Liver (tissue), 9 donors: Measurements from ENCODE around the gene FCN1. TPM values are rescaled to one million over a fixed set of nuclear protein-coding genes. Genes with fewer than 3 reads are reported as not detected.

Experiments used
- DNase-seq: peaks from one replicate; pipeline ENCODE4 v3.0.0-alpha.2; 2017; ENCODE audit warnings: low spot score
- H3K27ac ChIP-seq, 2 donors: one replicate each; pipeline ENCODE4 v1.7.0; 2013; ENCODE audit warnings: inconsistent platforms in 2 of 2, low read length in 2 of 2, control low read depth in 1 of 2, low read depth in 1 of 2, mild to moderate bottlenecking in 1 of 2
- H3K27me3 ChIP-seq, 4 donors: one replicate each; pipeline versions ENCODE4 v1.6.1 to v1.7.0; 2013; ENCODE audit warnings: low read length in 3 of 4, inconsistent platforms in 1 of 4, mild to moderate bottlenecking in 1 of 4, moderate library complexity in 1 of 4; ENCODE audit not compliant: control insufficient read depth in 4 of 4, insufficient read depth in 4 of 4
- H3K36me3 ChIP-seq, 4 donors: one replicate each; pipeline versions ENCODE4 v1.6.1 to v1.7.0; 2013; ENCODE audit warnings: low read length in 3 of 4, mild to moderate bottlenecking in 3 of 4, low read depth in 1 of 4, moderate library complexity in 1 of 4; ENCODE audit not compliant: control insufficient read depth in 4 of 4, insufficient read depth in 3 of 4
- H3K4me1 ChIP-seq, 4 donors: one replicate each; pipeline versions ENCODE4 v1.6.1 to v1.7.0; 2013; ENCODE audit warnings: low read length in 3 of 4, mild to moderate bottlenecking in 3 of 4, moderate library complexity in 1 of 4; ENCODE audit not compliant: control insufficient read depth in 4 of 4, insufficient read depth in 4 of 4
- H3K4me3 ChIP-seq, 3 donors: one replicate each; pipeline versions ENCODE4 v1.6.1 to v1.7.0; 2013; ENCODE audit warnings: low read length in 3 of 3, control low read depth in 1 of 3, low read depth in 1 of 3, mild to moderate bottlenecking in 1 of 3
- H3K9ac ChIP-seq, 2 donors: one replicate each; pipeline ENCODE4 v1.7.0; 2013; ENCODE audit warnings: low read length in 2 of 2, mild to moderate bottlenecking in 2 of 2, moderate library complexity in 2 of 2, control low read depth in 1 of 2, low read depth in 1 of 2
- H3K9me3 ChIP-seq, 4 donors: one replicate each; pipeline versions ENCODE4 v1.6.1 to v1.7.0; 2013; ENCODE audit warnings: low read length in 3 of 4; ENCODE audit not compliant: control insufficient read depth in 4 of 4
- ATF3 ChIP-seq: IDR thresholded peaks from 2 replicates; pipeline ENCODE4 v1.6.1; 2016; ENCODE audit warnings: antibody characterized with exemption
- CTCF ChIP-seq: fragments of 150-350 bp; IDR thresholded peaks from 2 replicates; pipeline ENCODE4 v1.5.1; 2017; ENCODE audit warnings: improper control_type of control experiment, low read depth, low read length; ENCODE audit not compliant: missing input control
- EGR1 ChIP-seq, 2 donors: IDR thresholded peaks; 2 replicates each; pipeline ENCODE4 v1.6.1; 2016 to 2018; ENCODE audit warnings: antibody characterized with exemption in 2 of 2, low read depth in 2 of 2
- FOXA1 ChIP-seq: IDR thresholded peaks from 2 replicates; pipeline ENCODE4 v1.6.1; 2016; ENCODE audit warnings: antibody characterized with exemption
- FOXA2 ChIP-seq: IDR thresholded peaks from 2 replicates; pipeline ENCODE4 v1.6.1; 2016; ENCODE audit warnings: antibody characterized with exemption
- HNF4A ChIP-seq, 2 donors: conservative IDR thresholded peaks; 2 replicates each; pipeline ENCODE4 v1.6.1; 2016; ENCODE audit warnings: antibody characterized with exemption in 2 of 2, mild to moderate bottlenecking in 2 of 2
- HNF4G ChIP-seq: IDR thresholded peaks from 2 replicates; pipeline ENCODE4 v1.6.1; 2016; ENCODE audit warnings: antibody characterized with exemption
- JUND ChIP-seq, 2 donors: IDR thresholded peaks; 2 replicates each; pipeline ENCODE4 v1.6.1; 2016; ENCODE audit warnings: antibody characterized with exemption in 2 of 2
- MAX ChIP-seq: IDR thresholded peaks from 2 replicates; pipeline ENCODE4 v1.6.1; 2016; ENCODE audit warnings: antibody characterized with exemption
- NR2F2 ChIP-seq: IDR thresholded peaks from 2 replicates; pipeline ENCODE4 v1.6.1; 2016; ENCODE audit warnings: antibody characterized with exemption
- RAD21 ChIP-seq, 2 donors: IDR thresholded peaks; 2 replicates each; pipeline ENCODE4 v1.6.1; 2016; ENCODE audit warnings: antibody characterized with exemption in 2 of 2, mild to moderate bottlenecking in 2 of 2
- REST ChIP-seq: IDR thresholded peaks from 2 replicates; pipeline ENCODE4 v1.6.1; 2016; ENCODE audit warnings: antibody characterized with exemption, mild to moderate bottlenecking
- RXRA ChIP-seq, 2 donors: IDR thresholded peaks; 2 replicates each; pipeline ENCODE4 v1.6.1; 2017 to 2018; ENCODE audit warnings: antibody characterized with exemption in 2 of 2, mild to moderate bottlenecking in 1 of 2
- SP1 ChIP-seq: IDR thresholded peaks from 2 replicates; pipeline ENCODE4 v1.6.1; 2018; ENCODE audit warnings: antibody characterized with exemption, mild to moderate bottlenecking
- YY1 ChIP-seq: IDR thresholded peaks from 2 replicates; pipeline ENCODE4 v1.6.1; 2016; ENCODE audit warnings: antibody characterized with exemption, mild to moderate bottlenecking
- ZBTB33 ChIP-seq: IDR thresholded peaks from 2 replicates; pipeline ENCODE4 v1.6.1; 2016; ENCODE audit warnings: antibody characterized with exemption
- WGBS: extraction: QIAGEN DNeasy Blood & Tissue Kit; methylation state at CpG from one replicate; pipeline ENCODE4 v1.1.7; 2013; 5-methylcytosine and 5-hydroxymethylcytosine counted together
- polyA plus RNA-seq, 2 donors: library from polyadenylated mRNA; stranded (reverse) in 1 of 2; unstranded in 1 of 2; fragments of 200-250 nt in 1 of 2; fragments of >200 nt in 1 of 2; fragmentation: Nextera tagmentation in 1 of 2; extraction: Ambion mirVana in 1 of 2; gene quantifications; one replicate each; pipeline versions ENCODE4 v1.2.1 to v1.2.3, GENCODE V29; 2013 to 2015
- total RNA-seq, 2 donors: library from RNA; depleted of rRNA; stranded (reverse); fragments of >200 nt; gene quantifications; one replicate each; pipeline ENCODE4 v1.2.3, GENCODE V29; 2014
- donor health status: healthy.
- donor health status: healthy.
- donor health status: healthy.
- donor health status: healthy.
- donor health status: healthy.

FCN1 gene
- total and polyA plus RNA-seq, 4 donors, result 0.97 to 15.0 (median 5.4) TPM

- TF ChIP-seq CTCF (no peak), HNF4A (conservative IDR thresholded peaks at IDR 0.05) (no peak), YY1 (no peak), RAD21 (IDR thresholded peaks at IDR 0.05) (no peak), ZBTB33 (no peak), ATF3 (no peak), JUND (IDR thresholded peaks at IDR 0.05) (no peak), REST (no peak), FOXA2 (no peak), EGR1 (IDR thresholded peaks at IDR 0.05; ENCODE audit: low read depth in 2 of 2) (no peak), FOXA1 (no peak), RXRA (IDR thresholded peaks at IDR 0.05) (no peak), HNF4G (no peak)
- H3K27me3 ChIP-seq, result no peaks in the 10 kb centered on the region
- peak; percentile 26 for DNase-seq
Observed at GRCh38 chr9:134915046-134915985, 2.4 kb downstream of the FCN1 start.

GRCh38 chr9:134914501-134914834 is 3.2 kb downstream of the FCN1 start:
- H3K27ac ChIP-seq, result no peak overlapping the region
- no peak overlapping the region for H3K4me3 ChIP-seq
- no peaks in the 10 kb centered on the region for H3K27me3 ChIP-seq
- TF ChIP-seq RXRA (IDR thresholded peaks at IDR 0.05) (no peak), NR2F2 (no peak), HNF4A (conservative IDR thresholded peaks at IDR 0.05) (no peak), YY1 (no peak), EGR1 (IDR thresholded peaks at IDR 0.05; ENCODE audit: low read depth in 2 of 2) (no peak), SP1 (no peak), FOXA1 (no peak), FOXA2 (no peak), MAX (no peak), ATF3 (no peak), REST (no peak)
- 72% methylated on average over 7 of the region's 7 CpGs for WGBS
- no peak overlapping the region for H3K9ac ChIP-seq
- no peaks in the 10 kb centered on the region for H3K4me1 ChIP-seq
- H3K36me3 ChIP-seq, result no peaks in the 10 kb centered on the region
- H3K9me3 ChIP-seq, result peaks cover 0 to 8% (median 3%) of the 10 kb centered on the region in 4 donors
- DNase-seq, result peak; percentile 9

More at GRCh38 chr9:134915046-134915985, 2.4 kb downstream of the FCN1 start:
- H3K4me1 ChIP-seq, result no peaks in the 10 kb centered on the region
- no peak overlapping the region for H3K9ac ChIP-seq
- no peak overlapping the region for H3K27ac ChIP-seq
- WGBS, result 83% methylated on average over 26 of the region's 26 CpGs
- H3K36me3 ChIP-seq, result no peaks in the 10 kb centered on the region
- H3K4me3 ChIP-seq, result no peak overlapping the region
- peaks cover 4 to 8% (median 5%) of the 10 kb centered on the region in 4 donors for H3K9me3 ChIP-seq
